ENCODE data around the gene ZSCAN21.

DNA sequence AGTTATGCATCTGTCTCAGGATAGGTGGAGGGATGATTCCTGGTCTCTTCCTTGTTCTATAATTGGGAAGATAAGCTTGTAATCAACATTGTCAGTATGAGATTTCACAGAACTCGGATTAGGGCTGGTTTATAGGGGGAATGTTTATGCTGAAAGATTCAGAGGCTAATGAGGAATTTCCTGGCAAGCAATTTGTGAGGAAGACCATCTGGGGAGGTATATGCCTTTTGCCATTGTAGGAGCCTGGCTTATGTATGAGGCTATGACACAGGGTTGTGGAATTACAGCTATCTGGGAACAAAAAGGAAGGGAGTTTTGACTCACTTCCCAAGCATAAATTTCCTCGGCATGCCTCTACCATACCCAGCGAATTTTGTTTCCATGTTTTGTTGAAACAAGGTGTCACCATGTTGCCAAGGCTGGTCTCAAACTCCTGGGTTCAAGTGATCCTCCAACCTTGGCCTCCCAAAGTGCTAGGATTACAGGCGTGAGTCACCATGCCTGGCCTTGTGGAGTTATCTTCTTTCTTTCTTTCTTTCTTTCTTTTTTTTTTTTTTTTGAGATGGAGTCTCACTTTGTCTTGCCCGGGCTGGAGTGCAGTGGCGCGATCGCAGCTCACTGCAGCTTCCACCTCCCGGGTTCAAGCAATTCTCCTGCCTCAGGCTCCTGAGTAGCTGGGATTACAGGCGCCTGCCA lies 37.6 kb downstream of the ZSCAN21 start:
- TF ChIP-seq, protein P1, sequence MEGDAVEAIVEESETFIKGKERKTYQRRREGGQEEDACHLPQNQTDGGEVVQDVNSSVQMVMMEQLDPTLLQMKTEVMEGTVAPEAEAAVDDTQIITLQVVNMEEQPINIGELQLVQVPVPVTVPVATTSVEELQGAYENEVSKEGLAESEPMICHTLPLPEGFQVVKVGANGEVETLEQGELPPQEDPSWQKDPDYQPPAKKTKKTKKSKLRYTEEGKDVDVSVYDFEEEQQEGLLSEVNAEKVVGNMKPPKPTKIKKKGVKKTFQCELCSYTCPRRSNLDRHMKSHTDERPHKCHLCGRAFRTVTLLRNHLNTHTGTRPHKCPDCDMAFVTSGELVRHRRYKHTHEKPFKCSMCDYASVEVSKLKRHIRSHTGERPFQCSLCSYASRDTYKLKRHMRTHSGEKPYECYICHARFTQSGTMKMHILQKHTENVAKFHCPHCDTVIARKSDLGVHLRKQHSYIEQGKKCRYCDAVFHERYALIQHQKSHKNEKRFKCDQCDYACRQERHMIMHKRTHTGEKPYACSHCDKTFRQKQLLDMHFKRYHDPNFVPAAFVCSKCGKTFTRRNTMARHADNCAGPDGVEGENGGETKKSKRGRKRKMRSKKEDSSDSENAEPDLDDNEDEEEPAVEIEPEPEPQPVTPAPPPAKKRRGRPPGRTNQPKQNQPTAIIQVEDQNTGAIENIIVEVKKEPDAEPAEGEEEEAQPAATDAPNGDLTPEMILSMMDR (IDR thresholded peaks at IDR 0.05), result no peak
- TF ChIP-seq POLR2A (IDR thresholded peaks at IDR 0.05), result no peak
